ENCODE data around the gene OGFOD2.

DNA sequence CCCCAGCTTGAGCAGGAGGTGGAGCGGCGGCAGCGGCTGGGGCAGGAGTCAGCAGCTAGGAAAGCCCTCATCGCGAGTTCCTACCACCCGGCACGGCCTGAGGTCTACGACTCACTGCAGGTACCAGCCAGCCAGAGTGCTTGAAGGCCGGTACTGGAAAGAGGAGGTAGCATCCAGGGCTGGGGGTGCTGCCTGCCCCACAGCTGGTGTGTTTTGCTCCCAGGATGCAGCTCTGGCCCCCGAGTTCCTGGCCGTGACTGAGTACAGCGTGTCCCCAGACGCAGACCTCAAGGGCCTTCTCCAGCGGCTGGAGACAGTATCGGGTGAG, 1.6 kb downstream of the OGFOD2 start:
- TF ChIP-seq ZFP1 (CRISPR knock-in tag; IDR thresholded peaks at IDR 0.05) = no peak
- no peak for TF ChIP-seq CTCF (CRISPR knock-in tag; IDR thresholded peaks at IDR 0.05)
- TF ChIP-seq FOXA3 (CRISPR knock-in tag; IDR thresholded peaks at IDR 0.05) = no peak
- no peak for TF ChIP-seq ZNF512 (CRISPR knock-in tag; IDR thresholded peaks at IDR 0.05)
- TF ChIP-seq ISL2 (CRISPR knock-in tag; IDR thresholded peaks at IDR 0.05) = no peak
- no peak for TF ChIP-seq PLSCR1 (CRISPR knock-in tag; IDR thresholded peaks at IDR 0.05; ENCODE audit: borderline replicate concordance)
- no peak for TF ChIP-seq ZNF12 (CRISPR knock-in tag; IDR thresholded peaks at IDR 0.05)
- TF ChIP-seq NFE2L1 (CRISPR knock-in tag; IDR thresholded peaks at IDR 0.05; ENCODE audit: borderline replicate concordance) = no peak
- TF ChIP-seq RNF219 (CRISPR knock-in tag; IDR thresholded peaks at IDR 0.05) = no peak
- no peak for TF ChIP-seq ZFP91 (CRISPR knock-in tag; IDR thresholded peaks at IDR 0.05; ENCODE audit: borderline replicate concordance)
- no peak for TF ChIP-seq ZKSCAN1 (IDR thresholded peaks at IDR 0.05; ENCODE audit: low read length)
- TF ChIP-seq GTF3A (CRISPR knock-in tag; conservative IDR thresholded peaks at IDR 0.05) = no peak
- no peak for TF ChIP-seq ZNF777 (CRISPR knock-in tag; IDR thresholded peaks at IDR 0.05)
- no peak for TF ChIP-seq ZNF572 (CRISPR knock-in tag; IDR thresholded peaks at IDR 0.05)

Data from HepG2 (cell line).